Common myeloid progenitor, CD34-positive (primary cell): ENCODE measurements around the gene ZC3H10.

Source experiments
- CTCF ChIA-PET: fragments of 350-600 bp; sonication (Branson Sonifier 250); formaldehyde crosslinking; loops from one replicate; lab custom pipeline; 2021; ENCODE audit warnings: antibody characterized with exemption; lab: Charles Lee
- POLR2A ChIA-PET: fragments of 350-600 bp; sonication (Branson Sonifier 250); formaldehyde crosslinking; loops from one replicate; lab custom pipeline; 2021; ENCODE audit warnings: antibody characterized with exemption; lab: Charles Lee
- DNase-seq, 3 donors: peaks; one replicate each; pipeline versions ENCODE4 v3.0.0 to v3.0.0-alpha.2; 2013
- H3K27ac ChIP-seq, 2 experiments: 1 replicate in 1 of 2; 2 replicates in 1 of 2; pipeline ENCODE4 v1.7.0; 2013; ENCODE audit warnings: inconsistent platforms in 2 of 2, low read length in 2 of 2, mild to moderate bottlenecking in 2 of 2, low read depth in 1 of 2, moderate library complexity in 1 of 2; ENCODE audit not compliant: severe bottlenecking in 2 of 2, insufficient read depth in 1 of 2, poor library complexity in 1 of 2
- H3K27me3 ChIP-seq, 5 experiments: replicated peaks in 2 of 5; 1 replicate in 3 of 5; 2 replicates in 2 of 5; pipeline versions ENCODE4 v1.6.1 to v1.7.0; 2013; ENCODE audit warnings: low read length in 4 of 5, mild to moderate bottlenecking in 2 of 5, moderate library complexity in 2 of 5, inconsistent platforms in 1 of 5; ENCODE audit not compliant: insufficient read depth in 5 of 5, control insufficient read depth in 4 of 5
- H3K36me3 ChIP-seq, 4 experiments: 1 replicate in 2 of 4; 2 replicates in 2 of 4; pipeline versions ENCODE4 v1.6.1 to v1.7.0; 2013; ENCODE audit warnings: low read length in 3 of 4, control low read depth in 1 of 4, mild to moderate bottlenecking in 1 of 4; ENCODE audit not compliant: control insufficient read depth in 4 of 4, insufficient read depth in 4 of 4
- H3K4me1 ChIP-seq, 4 experiments: 1 replicate in 3 of 4; 2 replicates in 1 of 4; pipeline versions ENCODE4 v1.6.1 to v1.7.1; 2013; ENCODE audit warnings: low read length in 3 of 4, mild to moderate bottlenecking in 3 of 4, control low read depth in 1 of 4, inconsistent platforms in 1 of 4, moderate library complexity in 1 of 4; ENCODE audit not compliant: control insufficient read depth in 4 of 4, insufficient read depth in 4 of 4; ENCODE audit errors: control extremely low read depth in 1 of 4
- H3K4me3 ChIP-seq, 7 experiments: 1 replicate in 4 of 7; 2 replicates in 3 of 7; pipeline versions ENCODE4 v1.5.1 to v1.7.0; 2013; ENCODE audit warnings: mild to moderate bottlenecking in 7 of 7, low read length in 6 of 7, moderate library complexity in 6 of 7, inconsistent platforms in 2 of 7, low read depth in 2 of 7, control low read depth in 1 of 7; ENCODE audit not compliant: insufficient read depth in 4 of 7, control insufficient read depth in 1 of 7; ENCODE audit errors: extremely low read depth in 1 of 7
- H3K9me3 ChIP-seq, 5 experiments: 1 replicate in 4 of 5; 2 replicates in 1 of 5; pipeline versions ENCODE4 v1.6.1 to v1.7.1; 2013; ENCODE audit warnings: low read length in 4 of 5, mild to moderate bottlenecking in 2 of 5, inconsistent platforms in 1 of 5, low read depth in 1 of 5, moderate library complexity in 1 of 5; ENCODE audit not compliant: control insufficient read depth in 4 of 5, insufficient read depth in 2 of 5; ENCODE audit errors: control extremely low read depth in 1 of 5
- WGBS: methylation state at CpG from one replicate; pipeline ENCODE4 v1.1.5; 2013; ENCODE audit not compliant: insufficient coverage; 5-methylcytosine and 5-hydroxymethylcytosine counted together

ZC3H10 gene

DNA sequence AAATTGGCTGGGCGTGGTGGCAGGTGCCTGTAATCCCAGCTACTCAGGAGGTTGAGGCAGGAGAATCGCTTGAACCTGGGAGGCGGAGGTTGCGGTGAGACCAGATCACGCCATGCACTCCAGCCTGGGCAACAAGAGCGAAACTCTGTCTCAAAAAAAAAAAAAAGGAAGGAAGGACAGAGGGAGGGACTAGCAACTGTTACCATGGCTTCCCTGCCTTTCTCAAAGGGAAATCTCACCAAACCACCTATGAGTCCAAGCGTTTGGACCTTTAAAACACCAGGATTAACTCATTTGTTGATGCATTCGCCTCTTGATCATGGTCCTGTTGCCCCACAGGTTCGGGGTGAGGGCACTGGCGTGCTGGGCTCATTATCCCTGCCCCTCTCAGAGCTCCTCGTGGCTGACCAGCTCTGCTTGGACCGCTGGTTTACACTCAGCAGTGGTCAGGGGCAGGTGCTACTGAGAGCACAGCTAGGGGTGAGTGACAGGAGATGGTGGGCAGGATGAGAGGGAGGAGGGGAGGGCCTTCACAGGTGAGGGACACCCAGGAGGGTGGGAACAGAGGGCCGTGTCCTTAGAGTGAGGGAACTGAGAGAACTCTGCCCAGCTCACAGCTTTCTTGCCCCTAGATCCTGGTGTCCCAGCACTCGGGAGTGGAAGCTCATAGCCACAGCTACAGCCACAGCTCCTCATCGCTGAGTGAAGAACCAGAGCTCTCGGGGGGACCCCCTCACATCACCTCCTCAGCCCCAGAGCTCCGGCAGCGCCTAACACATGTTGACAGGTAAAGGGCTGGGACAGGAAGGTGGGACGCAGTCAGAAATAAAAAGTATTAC lies 24.1 kb downstream of the ZC3H10 start:
- H3K4me1 ChIP-seq: peaks cover 0 to 35% (median 20%) of the 10 kb centered on the region in 4 experiments
- peak in 2 of 3 donors; percentile 50 to 59 for DNase-seq
- 58% methylated on average over 14 of the region's 19 CpGs for WGBS
- CTCF ChIA-PET: interaction anchor here (0.9 to 10.6 kb wide), 6 partner anchors 8 to 95 kb away, joined by 3 to 90 read pairs (median 4); partner anchors contain the start of gene ESYT1
- H3K36me3 ChIP-seq: peaks cover 17 to 72% (median 64%) of the 10 kb centered on the region in 4 experiments
- H3K4me3 ChIP-seq: peak overlapping the region in 1 of 7 experiments; percentile 4
- no peaks in the 10 kb centered on the region for H3K27me3 ChIP-seq
- POLR2A ChIA-PET: no interaction called here
- peak overlapping the region; percentile 44 to 54 for H3K27ac ChIP-seq
- no peaks in the 10 kb centered on the region for H3K9me3 ChIP-seq

DNA sequence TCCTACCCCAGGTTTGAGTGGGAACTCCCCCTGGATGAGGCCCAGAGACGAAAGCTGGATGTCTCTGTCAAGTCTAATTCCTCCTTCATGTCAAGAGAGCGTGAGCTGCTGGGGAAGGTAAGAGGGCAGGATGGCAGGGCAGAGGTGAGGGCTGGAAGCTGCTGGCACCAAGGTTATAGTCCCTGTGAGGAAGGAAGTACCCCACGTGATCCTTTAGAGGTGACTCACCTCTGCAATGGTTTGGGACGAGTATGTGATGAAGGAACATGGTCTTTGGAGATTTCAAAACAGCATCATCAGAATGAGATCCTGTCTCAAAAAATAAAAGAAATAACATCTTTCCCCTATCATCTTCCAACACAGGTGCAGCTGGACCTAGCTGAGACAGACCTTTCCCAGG lies 25.2 kb downstream of the ZC3H10 start:
- no peaks in the 10 kb centered on the region for H3K27me3 ChIP-seq
- peaks cover 0 to 31% (median 15%) of the 10 kb centered on the region in 4 experiments for H3K4me1 ChIP-seq
- H3K36me3 ChIP-seq: peaks cover 17 to 62% (median 56%) of the 10 kb centered on the region in 4 experiments
- no peaks in the 10 kb centered on the region for H3K9me3 ChIP-seq
- POLR2A ChIA-PET: interaction anchor here (0.5 to 1.0 kb wide), 2 partner anchors 15 to 28 kb away, joined by 3 read pairs; partner anchors contain the start of gene ESYT1
- H3K27ac ChIP-seq: no peak overlapping the region
- no peak for DNase-seq
- 86% methylated on average over 2 of the region's 4 CpGs for WGBS
- CTCF ChIA-PET: interaction anchor here (0.8 to 10.6 kb wide), 7 partner anchors 11 to 25 kb away, joined by 3 to 90 read pairs (median 5); partner anchors contain the start of gene ESYT1
- H3K4me3 ChIP-seq: no peak overlapping the region

DNA sequence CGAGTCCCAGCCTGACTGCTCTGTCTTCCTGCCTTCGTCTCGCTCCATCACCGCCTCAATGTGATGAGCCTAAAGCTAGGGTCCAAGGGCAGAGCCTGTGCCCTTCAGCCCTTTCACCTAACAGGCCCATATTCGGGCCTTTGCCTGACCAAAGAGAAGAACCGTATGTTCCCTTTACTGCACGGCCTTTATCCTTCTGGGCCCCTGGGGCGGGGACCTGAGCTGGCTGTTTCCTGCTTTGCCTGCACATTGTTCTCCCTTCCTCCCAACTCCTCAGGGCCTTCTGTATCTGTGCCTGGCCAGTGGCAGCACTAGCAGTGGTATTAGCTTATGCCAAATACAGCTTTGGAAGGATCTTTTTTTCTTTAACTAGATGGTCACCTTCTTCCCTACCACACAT lies 25.8 kb downstream of the ZC3H10 start:
- CTCF ChIA-PET: interaction anchor here (0.8 to 10.6 kb wide), 7 partner anchors 10 to 78 kb away, joined by 3 to 90 read pairs (median 4); partner anchors contain the start of genes ESYT1 and RNF41
- Histone ChIP-seq H3K27me3 (no peaks in the 10 kb centered on the region), H3K27ac (no peak overlapping the region), H3K9me3 (no peaks in the 10 kb centered on the region), H3K36me3 (peaks cover 17 to 55% (median 50%) of the 10 kb centered on the region in 4 experiments), H3K4me1 (peaks cover 0 to 24% (median 10%) of the 10 kb centered on the region in 4 experiments), H3K4me3 (no peak overlapping the region)
- 57% methylated on average over 8 of the region's 8 CpGs for WGBS
- POLR2A ChIA-PET: no interaction called here
- no peak for DNase-seq

DNA sequence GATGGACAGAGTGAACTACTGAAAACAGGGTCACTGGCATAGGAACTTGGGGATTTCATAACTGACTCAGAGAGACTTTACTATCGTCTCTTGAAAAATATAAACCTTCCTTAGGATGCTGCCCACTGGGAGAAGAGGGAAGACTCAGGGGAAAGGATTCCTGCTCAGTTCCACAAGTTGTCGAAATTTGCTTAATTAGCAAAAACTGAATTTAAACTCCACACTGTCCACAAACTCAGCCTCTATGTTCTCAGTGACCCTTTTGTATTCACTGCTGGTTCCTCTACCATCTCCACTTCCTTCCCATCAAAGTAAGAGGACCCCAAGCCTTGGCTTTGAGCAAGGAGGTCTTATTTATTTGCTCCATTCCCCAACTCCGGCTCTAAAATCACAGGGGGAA lies 27.2 kb downstream of the ZC3H10 start:
- no peak for DNase-seq
- ChIA-PET POLR2A (no interaction called here), CTCF (interaction anchor here (1.3 to 10.6 kb wide), 4 partner anchors 14 to 77 kb away, joined by 3 to 90 read pairs (median 12); partner anchors contain the start of genes ESYT1 and RNF41)
- no peaks in the 10 kb centered on the region for H3K9me3 ChIP-seq
- no peak overlapping the region for H3K27ac ChIP-seq
- H3K4me1 ChIP-seq: peaks cover 0 to 23% (median 10%) of the 10 kb centered on the region in 4 experiments
- no peak overlapping the region for H3K4me3 ChIP-seq
- H3K36me3 ChIP-seq: peaks cover 15 to 48% (median 43%) of the 10 kb centered on the region in 4 experiments
- WGBS: 100% methylated on average over 1 of the region's 3 CpGs
- H3K27me3 ChIP-seq: no peaks in the 10 kb centered on the region

DNA sequence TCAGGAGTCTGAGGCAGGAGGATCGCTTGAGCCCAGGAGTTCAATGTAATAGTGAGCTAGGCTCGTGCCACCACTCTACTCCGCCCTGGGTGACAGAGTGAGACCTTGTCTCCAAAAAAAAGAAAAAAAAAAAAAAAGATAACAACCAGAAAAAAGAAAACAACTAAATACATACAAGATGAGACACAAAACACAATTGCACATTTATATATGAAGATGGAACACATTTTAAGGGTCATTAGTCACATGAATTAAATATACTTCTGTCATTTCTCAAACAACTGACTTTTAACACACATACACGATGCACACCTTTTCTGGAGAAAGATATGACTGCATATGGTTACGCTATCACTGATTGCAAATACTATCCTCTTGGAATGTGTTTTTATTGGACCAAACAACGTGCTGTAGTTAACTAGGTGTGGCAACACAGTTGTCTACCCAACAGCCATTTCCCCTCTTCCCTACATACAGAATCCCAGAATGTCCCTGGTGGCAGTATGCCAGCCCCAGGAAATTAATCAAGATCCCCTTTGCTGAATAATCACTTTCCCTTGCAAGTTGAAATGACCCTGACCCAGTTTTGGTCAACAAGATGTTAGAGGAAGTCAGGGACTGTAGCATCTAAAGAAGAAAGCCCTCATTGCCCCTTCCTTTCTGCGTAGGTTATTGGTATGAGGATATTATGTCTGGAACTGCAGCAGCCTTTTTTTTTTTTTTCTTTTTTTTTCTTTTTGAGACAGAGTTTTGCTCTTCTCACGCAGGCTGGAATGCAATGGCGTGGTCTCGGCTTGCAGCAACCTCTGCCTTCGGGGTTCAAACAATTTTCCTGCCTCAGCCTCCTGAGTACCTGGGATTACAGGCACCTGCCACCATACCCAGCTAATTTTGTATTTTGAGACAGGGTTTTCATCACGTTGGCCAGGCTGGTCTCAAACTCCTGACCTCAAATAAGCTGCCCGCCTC lies 28.7 kb downstream of the ZC3H10 start:
- Histone ChIP-seq H3K4me3 (no peak overlapping the region), H3K27ac (no peak overlapping the region), H3K36me3 (peaks cover 15 to 38% (median 34%) of the 10 kb centered on the region in 4 experiments), H3K9me3 (no peaks in the 10 kb centered on the region), H3K27me3 (no peaks in the 10 kb centered on the region), H3K4me1 (peaks cover 0 to 35% (median 24%) of the 10 kb centered on the region in 4 experiments)
- ChIA-PET CTCF (no interaction called here), POLR2A (no interaction called here)
- no peak for DNase-seq
- 96% methylated on average over 7 of the region's 13 CpGs for WGBS

DNA sequence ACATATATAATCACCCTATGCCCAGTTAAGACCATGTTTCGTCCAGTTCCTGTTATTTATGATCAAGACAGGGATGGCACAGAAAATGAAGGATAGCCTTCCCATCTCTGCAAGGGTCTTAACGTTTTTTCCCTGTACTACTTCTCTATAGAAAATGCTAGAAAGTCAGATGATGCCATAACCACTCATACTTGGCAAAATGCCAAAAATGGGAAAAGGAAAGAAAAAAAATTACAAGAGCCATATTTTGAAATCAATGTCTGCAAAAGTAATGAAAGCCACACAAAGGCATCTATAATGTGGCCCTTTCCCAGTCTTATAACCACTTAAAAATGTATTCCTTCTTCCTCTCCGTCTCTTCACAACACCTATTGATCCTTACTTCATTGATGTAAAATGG lies 32.5 kb downstream of the ZC3H10 start:
- CTCF ChIA-PET: interaction anchor here (0.6 to 1.0 kb wide), 4 partner anchors 9 to 75 kb away, joined by 3 to 4 read pairs (median 3); partner anchors contain the start of gene ESYT1
- POLR2A ChIA-PET: interaction anchor here (0.7 kb wide), 2 partner anchors 79 to 196 kb away, joined by 4 to 8 read pairs; no protein-coding TSS in a partner anchor

More for the DNA sequence above, 32.5 kb downstream of the ZC3H10 start:
- peak; percentile 48 to 66 (median 61) for DNase-seq
- Histone ChIP-seq H3K27ac (no peak overlapping the region), H3K9me3 (no peaks in the 10 kb centered on the region), H3K27me3 (no peaks in the 10 kb centered on the region), H3K4me3 (no peak overlapping the region), H3K4me1 (peaks cover 2 to 36% (median 27%) of the 10 kb centered on the region in 4 experiments), H3K36me3 (peaks cover 0 to 10% (median 5%) of the 10 kb centered on the region in 4 experiments)
- no CpG with 5 or more reads among the region's 3 CpGs for WGBS
